ENCODE results near the gene RAB11FIP4. TPM values are rescaled to one million over a fixed set of nuclear protein-coding genes. Genes with fewer than 3 reads are reported as not detected.

The RAB11FIP4 gene
- total and polyA plus RNA-seq, 2 donors (not counting 1 experiment from before 2014, with no cell fraction given): 0.16 to 0.66 TPM

DNA sequence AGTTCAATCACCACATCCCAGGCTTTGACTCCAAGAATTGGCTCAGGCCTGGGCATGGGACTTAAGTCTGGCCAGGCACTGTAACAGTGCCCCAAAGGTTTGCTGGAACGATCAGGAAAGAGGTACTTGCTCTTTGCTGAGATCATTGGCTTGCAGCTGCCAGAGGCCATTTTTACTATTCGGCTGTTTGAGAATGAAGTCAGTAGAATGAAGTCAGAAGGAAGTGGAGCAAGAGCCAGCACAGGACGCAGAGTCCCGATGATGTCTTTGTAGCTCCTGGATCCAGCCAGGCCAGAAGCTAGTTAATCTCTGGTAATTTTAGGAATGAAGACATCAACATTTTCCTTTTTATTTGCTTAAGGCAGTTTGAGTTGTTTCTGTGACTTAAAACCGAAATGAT, 195.5 kb downstream of the RAB11FIP4 start:
- no peaks in the 10 kb centered on the region for H3K27me3 ChIP-seq (ENCODE audit: control insufficient read depth, insufficient read depth, low read length)
- H3K4me2 ChIP-seq (ENCODE audit: extremely low read depth, insufficient read depth, low read length): no peak overlapping the region
- H4K20me1 ChIP-seq (ENCODE audit: control insufficient read depth, extremely low read depth, insufficient read depth, low read length): no peaks in the 10 kb centered on the region
- H3K9me3 ChIP-seq (ENCODE audit: control insufficient read depth, insufficient read depth, low read depth, low read length): no peaks in the 10 kb centered on the region
- H3K4me3 ChIP-seq (replicated peaks in 1 of 4; ENCODE audit: control extremely low read depth in 1 of 4, insufficient read depth in 1 of 4, low read depth in 3 of 4, low read length in 4 of 4): no peak overlapping the region
- no peak overlapping the region for H2AFZ ChIP-seq (ENCODE audit: low read length)
- no peak overlapping the region for H3K9ac ChIP-seq (ENCODE audit: insufficient read depth, low read length)
- DNase-seq (ENCODE audit: low read depth in 2 of 2): peak; percentile 30 to 37
- no peak overlapping the region for H3K27ac ChIP-seq (ENCODE audit: insufficient read depth, low read length)
- peaks cover 4% of the 10 kb centered on the region for H3K4me1 ChIP-seq (ENCODE audit: control insufficient read depth, extremely low read depth, insufficient read depth, low read length)
- peaks cover 7% of the 10 kb centered on the region for H3K36me3 ChIP-seq (ENCODE audit: control insufficient read depth, insufficient read depth, low read length)
- TF ChIP-seq, protein P1, sequence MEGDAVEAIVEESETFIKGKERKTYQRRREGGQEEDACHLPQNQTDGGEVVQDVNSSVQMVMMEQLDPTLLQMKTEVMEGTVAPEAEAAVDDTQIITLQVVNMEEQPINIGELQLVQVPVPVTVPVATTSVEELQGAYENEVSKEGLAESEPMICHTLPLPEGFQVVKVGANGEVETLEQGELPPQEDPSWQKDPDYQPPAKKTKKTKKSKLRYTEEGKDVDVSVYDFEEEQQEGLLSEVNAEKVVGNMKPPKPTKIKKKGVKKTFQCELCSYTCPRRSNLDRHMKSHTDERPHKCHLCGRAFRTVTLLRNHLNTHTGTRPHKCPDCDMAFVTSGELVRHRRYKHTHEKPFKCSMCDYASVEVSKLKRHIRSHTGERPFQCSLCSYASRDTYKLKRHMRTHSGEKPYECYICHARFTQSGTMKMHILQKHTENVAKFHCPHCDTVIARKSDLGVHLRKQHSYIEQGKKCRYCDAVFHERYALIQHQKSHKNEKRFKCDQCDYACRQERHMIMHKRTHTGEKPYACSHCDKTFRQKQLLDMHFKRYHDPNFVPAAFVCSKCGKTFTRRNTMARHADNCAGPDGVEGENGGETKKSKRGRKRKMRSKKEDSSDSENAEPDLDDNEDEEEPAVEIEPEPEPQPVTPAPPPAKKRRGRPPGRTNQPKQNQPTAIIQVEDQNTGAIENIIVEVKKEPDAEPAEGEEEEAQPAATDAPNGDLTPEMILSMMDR (conservative IDR thresholded peaks at IDR 0.05 in 1 of 2, IDR thresholded peaks at IDR 0.05 in 1 of 2; ENCODE audit: low read depth in 1 of 2, low read length in 2 of 2): no peak
- TF ChIP-seq EZH2 (IDR thresholded peaks at IDR 0.05; ENCODE audit: low read length, missing control alignments): no peak
- peaks cover 21% of the 10 kb centered on the region for H3K79me2 ChIP-seq (ENCODE audit: control insufficient read depth, insufficient read depth, low read length)

DNA sequence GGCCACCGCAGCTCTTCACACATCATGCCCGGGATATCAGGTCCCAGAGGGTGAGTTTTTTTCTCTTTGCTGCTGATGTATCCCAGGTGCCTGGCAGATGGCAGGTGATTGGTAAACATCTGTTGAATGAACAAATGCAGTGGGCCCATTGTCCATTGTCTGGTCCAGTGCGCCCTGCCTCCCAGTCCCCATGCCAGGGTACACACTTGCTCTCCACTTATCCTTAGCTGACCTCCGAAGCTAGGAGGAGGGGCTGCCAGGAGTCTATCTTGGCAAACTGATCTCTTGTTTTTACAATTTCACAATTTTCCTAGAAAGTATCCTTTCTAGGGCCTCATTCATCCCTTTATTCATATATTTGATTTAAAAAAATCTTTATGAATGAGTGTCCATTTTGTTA, 196.0 kb downstream of the RAB11FIP4 start:
- Histone ChIP-seq H3K36me3 (ENCODE audit: control insufficient read depth, insufficient read depth, low read length) (peaks cover 7% of the 10 kb centered on the region), H3K4me2 (ENCODE audit: extremely low read depth, insufficient read depth, low read length) (no peak overlapping the region), H3K27ac (ENCODE audit: insufficient read depth, low read length) (no peak overlapping the region), H2AFZ (ENCODE audit: low read length) (no peak overlapping the region), H3K9ac (ENCODE audit: insufficient read depth, low read length) (no peak overlapping the region), H3K4me1 (ENCODE audit: control insufficient read depth, extremely low read depth, insufficient read depth, low read length) (no peaks in the 10 kb centered on the region), H4K20me1 (ENCODE audit: control insufficient read depth, extremely low read depth, insufficient read depth, low read length) (no peaks in the 10 kb centered on the region), H3K79me2 (ENCODE audit: control insufficient read depth, insufficient read depth, low read length) (peaks cover 19% of the 10 kb centered on the region), H3K27me3 (ENCODE audit: control insufficient read depth, insufficient read depth, low read length) (no peaks in the 10 kb centered on the region), H3K4me3 (replicated peaks in 1 of 4; ENCODE audit: control extremely low read depth in 1 of 4, insufficient read depth in 1 of 4, low read depth in 3 of 4, low read length in 4 of 4) (no peak overlapping the region), H3K9me3 (ENCODE audit: control insufficient read depth, insufficient read depth, low read depth, low read length) (no peaks in the 10 kb centered on the region)
- DNase-seq (ENCODE audit: low read depth in 2 of 2): no peak
- TF ChIP-seq, protein P1 (conservative IDR thresholded peaks at IDR 0.05 in 1 of 2, IDR thresholded peaks at IDR 0.05 in 1 of 2; ENCODE audit: low read depth in 1 of 2, low read length in 2 of 2): no peak
- TF ChIP-seq EZH2 (IDR thresholded peaks at IDR 0.05; ENCODE audit: low read length, missing control alignments): no peak

Other genes with a start within 250 kb of the RAB11FIP4 start
- gene OMG, start 94.4 kb upstream of the RAB11FIP4 start, total RNA-seq: 26.8 and 57.0 TPM in 2 replicates
- gene OMG, start 94.4 kb upstream of the RAB11FIP4 start, polyA plus RNA-seq: 17.3 and 19.7 TPM in 2 replicates
- gene EVI2B, start 77.6 kb upstream of the RAB11FIP4 start, total RNA-seq: 0.26 and 0.33 TPM in 2 replicates
- 0.68 and 3.4 TPM in 2 replicates for gene EVI2B, start 77.6 kb upstream of the RAB11FIP4 start, polyA plus RNA-seq
- 11.8 and 22.8 TPM in 2 replicates for gene EVI2A, start 70.1 kb upstream of the RAB11FIP4 start, total RNA-seq
- gene EVI2A, start 70.1 kb upstream of the RAB11FIP4 start, polyA plus RNA-seq: 0.77 and 3.0 TPM in 2 replicates